Stimulated activated CD8-positive, alpha-beta memory T cell treated with anti-CD3 and anti-CD28 coated beads, Interleukin-15, amount 100 ng/mL, for 4 hours (primary cell): ENCODE data around the gene UBE3A.

Experiments
- DNase-seq, 2 donors: peaks; one replicate each; pipeline ENCODE4 v3.0.0-alpha.2; 2020; ENCODE audit warnings: low read depth in 2 of 2

UBE3A gene

DNA sequence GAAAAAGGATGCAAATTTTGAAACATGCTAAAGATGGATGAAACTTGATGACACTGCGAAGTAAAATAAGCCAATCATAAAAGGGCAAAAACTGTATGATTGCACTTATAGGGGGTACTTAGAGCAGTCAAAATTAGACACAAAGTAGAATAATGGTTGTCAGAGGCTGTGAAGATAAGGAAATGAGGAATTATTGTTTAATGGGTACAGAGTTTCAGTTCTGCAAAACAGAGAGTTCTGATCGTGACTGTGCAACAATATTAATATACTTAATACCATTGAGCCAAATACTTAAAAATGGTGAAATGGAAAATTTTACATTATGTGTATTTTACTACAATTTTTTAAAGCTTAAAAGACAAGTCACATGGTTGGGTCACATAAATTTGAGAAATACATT lies 35.1 kb downstream of the UBE3A start:
- DNase-seq: no peak

DNA sequence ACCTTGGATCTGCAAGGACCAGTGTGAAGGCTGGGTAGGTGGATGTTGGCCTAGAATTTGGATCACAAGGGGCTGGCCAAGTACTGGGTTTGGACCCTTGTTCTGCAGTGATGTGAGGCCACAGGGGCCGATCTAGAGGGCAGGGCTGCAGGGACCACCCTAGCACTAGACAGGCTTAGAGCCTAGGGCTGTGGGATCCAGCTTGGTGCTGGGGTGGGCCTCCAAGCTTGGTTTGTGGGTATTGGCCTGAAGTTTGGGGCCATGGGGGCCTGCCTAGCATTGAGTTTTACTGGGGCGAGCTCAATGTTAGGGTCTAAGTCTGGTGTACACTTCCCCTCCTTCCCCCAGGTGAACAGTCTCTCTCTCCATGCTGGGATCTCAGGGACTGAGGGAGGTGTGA lies 36.5 kb downstream of the UBE3A start:
- no peak for DNase-seq

DNA sequence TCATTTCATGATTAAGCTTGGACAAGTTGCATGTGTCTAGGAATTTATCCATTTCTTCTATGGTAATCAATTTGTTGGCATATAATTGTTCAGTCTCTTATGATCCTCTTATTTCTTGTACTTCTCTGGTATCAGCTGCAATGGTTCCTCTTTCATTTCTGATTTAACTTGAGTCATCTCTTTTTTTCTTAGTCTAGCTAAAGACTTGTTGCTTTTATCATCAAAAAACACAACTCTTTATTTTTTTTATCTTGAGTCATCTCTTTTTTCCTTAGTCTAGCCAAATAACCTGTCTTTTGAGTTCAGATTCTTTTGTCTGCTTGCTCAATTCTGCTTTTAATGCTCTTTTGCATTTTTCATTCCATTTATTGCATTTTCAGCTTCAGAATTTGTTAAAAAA lies 37.3 kb downstream of the UBE3A start:
- no peak for DNase-seq

DNA sequence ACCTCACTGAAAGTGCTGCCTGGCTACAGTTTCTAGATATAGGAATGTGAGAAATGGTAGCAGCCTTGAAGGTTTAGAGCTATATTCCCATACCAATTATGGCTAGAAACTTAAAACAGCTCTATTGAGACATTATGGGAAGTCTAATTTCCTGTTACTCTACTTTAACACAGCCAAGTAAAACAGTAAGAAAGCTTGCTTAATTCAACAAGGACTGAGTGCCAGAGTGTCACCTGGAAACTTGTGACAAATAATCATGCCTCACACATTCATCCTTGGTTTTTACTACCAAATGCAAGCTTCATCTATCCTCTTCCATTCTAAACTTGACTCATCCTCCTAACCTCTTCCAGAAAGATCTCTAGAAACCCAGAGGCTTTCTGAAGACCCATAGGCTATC lies 41.7 kb downstream of the UBE3A start:
- no peak for DNase-seq

DNA sequence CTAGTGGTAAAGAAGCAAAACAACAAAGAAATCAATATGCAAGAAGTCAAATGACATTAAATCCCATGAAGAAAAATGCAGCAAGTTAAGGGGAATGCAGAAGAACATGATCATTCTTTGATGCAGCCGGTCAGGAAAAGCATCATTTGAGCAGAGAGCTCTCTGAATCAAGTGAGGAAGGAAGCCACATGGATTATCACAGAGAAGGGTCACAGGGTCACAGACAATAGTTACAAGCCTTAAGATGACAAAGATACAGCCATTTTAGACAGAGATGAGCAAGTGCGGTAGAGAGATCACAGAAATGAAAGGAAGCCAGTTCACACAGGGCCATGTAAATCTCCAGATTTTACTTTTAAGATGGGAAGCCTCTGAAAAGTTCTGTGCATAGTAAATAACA lies 43.9 kb downstream of the UBE3A start:
- DNase-seq: no peak

DNA sequence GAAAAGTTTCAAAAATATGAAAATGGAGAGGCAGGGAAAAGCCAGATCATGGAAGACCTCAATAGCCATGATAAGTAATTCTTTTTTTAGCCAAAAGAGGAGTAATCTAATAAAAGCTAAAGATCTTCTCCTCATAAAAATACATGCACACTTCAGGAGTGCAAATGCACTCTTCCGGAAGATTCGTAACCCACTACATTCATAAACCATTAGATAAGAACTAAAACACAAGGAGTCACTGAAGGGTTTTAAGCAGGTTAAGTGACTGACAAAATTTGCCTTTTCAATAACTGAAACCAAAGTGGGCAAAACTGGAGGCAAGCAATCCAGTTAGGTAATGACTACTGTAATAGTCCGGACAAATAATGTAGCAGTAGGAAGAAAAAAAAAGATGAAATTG lies 46.0 kb downstream of the UBE3A start:
- no peak for DNase-seq

DNA sequence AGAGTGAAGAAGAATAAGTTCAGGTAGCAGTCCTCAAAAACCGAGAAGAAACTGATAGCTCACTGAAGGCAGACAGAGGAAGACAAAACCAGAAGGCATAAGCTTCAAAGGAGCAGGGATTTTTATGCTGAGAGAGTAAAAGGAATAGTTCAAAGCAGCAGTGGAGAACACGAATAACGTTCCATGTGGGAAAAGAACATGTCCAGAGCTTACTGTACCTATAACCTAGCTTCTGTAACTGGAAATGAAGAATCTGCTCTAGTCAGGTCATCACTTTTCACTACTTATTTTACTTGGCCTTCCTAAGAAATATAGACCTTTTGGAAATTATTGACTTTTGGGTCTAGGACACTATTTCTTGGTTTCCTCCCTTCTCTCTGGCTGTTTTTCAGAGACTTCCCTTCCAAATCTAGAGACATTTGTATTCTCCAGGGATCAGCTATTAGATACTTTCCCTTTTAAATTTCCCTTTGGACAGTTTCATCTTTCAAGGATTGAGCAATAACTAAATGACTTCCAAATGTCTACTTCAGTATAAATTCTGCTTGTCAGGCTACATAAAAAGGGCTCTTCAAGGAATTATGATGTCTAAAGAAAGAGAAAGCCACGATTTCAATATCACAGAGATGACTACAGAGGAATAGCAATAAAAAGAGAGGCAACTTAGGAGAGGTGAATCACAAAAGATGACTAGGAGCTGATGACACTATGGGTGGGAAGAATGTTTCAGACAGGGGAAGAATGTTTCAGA lies 46.7 kb downstream of the UBE3A start:
- DNase-seq: no peak

DNA sequence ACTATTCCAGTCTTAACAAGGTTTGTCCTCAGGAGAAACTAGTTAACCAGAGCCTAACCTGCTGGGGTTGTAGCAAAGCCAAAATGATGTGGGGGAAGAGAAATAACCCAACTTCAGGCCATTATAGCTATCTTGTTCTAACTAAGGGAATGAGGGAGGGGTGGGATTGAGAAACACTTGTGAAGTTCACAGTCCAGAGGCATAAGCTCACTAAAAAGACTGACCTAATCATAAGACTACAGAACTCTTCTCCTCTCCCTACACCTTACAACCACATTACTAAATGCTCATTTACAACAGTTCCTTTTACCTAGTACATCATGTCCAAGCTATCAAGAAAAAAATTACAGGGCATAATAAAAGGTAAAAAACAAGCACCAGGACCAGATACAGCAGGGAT lies 52.8 kb downstream of the UBE3A start:
- DNase-seq: no peak

DNA sequence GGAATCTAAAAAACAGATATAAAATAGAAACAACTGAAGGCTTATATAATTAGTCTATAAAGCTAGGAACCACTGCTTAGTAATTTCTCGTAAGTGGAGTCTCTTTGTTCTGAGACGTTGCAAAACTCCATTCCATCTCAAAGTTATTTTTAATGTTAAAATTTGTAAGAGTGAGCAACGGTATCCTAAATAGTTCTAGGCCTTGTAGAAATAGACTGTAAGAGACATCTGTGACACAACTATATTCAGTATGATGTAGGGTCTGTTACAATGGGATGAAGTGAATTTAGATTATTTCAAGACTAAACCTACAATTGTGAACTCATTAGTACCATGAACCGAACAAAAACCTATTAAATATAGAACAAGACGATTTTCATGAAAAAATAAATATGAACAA lies 57.2 kb downstream of the UBE3A start:
- no peak for DNase-seq

DNA sequence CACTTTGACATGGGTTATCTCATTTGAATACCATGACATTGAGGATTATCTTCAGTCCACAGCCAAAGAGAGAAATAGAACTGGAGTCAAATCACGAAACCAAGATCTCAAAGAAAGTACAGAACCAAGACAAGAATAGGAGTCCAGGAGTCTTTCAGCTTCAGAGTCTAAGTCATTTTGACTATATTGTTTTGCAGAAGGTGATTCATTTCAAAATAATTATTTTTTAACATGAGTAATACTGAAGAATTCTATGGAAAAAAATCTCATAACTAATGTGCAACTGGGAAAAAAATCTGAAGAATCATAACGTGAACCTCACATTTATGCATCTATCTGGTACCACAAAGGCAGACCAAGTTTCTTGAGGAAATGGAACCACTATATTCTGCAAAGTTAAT lies 60.3 kb downstream of the UBE3A start:
- DNase-seq: no peak

DNA sequence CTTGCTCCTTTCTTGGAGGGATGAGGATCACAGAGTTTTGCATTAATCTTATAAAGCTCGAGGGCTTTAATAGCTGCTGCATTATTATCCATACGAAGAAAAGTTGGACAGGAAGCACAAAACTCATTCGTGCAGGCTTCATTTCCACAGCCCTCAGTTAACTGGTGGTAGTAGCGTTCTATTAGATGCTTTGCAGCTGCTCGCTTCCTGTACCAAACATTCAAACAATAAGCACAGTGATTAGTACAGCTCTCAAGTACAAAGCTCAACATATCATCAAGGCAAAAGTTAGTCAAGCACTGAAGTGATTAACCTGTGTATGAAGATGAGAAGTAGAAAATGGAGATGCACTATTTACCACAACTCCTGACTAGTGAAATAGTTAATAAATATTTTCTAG lies 63.3 kb downstream of the UBE3A start:
- no peak for DNase-seq

DNA sequence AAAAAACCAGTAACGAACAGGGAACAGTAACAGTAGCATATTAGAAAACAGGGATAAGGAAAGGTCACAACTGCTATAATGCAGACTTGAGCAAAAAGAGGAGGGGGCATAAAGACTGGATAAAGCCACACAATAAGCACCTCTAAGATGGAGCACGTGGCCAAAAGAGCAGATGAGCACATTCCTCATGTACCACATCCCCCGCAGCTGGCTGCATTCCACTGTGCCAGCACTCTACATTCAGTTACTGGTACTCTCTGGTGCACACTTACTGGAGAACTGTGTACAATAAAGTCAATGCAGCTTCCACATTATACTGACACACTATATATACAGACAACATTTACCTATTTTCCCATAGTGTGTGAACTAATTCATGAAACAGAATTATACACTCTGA lies 64.7 kb downstream of the UBE3A start:
- DNase-seq: no peak

DNA sequence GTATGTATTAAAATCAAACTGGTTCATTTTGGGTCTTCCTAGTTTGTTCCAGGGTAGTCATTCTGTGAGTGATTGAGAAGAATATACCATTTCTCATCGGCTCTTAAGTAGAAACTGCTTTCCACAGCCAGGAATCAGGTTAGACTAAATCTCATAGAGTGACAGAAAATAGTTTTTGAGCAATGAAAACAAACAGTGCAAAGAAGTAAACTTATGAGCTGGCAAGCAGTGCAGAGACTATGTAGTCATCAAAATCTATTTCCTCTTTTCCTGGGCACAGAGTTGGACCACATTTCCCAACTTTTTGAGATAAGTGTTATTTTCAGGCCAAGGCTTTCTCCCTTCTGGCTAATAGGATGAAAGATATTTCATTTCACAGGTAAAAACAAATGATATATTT lies 66.5 kb downstream of the UBE3A start:
- DNase-seq: no peak

DNA sequence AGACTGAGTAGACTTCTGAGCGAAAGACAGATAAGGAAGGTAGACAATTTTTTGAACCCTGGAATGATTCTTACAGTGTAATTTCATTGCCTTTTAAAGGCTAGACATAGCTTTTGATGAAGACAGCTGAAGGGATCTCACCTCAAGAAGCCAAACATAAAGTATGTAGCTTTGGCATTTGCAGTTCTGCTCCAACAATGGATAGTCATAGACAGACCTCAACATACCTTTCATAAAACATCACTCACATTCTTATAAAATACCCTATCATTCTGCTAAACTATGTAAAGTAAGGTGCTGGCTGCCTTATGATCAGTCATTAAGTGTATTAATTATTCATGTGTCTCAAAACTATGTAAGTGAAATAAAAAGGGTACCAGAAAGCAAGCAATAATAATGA lies 70.0 kb downstream of the UBE3A start:
- no peak for DNase-seq

DNA sequence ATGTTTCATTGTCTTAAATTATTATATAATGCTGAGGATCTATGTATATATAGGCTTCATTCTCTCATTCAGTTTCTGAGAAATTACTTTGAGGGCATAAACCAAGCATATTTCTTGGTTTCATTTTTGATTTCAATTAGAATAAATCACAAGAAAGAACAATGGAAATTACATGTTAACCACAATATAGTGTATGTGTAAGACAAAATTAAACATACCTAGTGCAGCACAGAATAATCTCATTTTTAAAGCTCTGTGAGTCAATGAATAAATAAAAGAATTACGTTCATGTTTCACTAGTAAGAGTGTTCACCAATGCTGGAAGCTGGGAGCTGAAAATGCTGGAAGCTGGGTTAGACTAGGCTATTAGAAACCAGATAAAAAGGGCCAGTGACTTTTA lies 72.8 kb downstream of the UBE3A start:
- DNase-seq: no peak

DNA sequence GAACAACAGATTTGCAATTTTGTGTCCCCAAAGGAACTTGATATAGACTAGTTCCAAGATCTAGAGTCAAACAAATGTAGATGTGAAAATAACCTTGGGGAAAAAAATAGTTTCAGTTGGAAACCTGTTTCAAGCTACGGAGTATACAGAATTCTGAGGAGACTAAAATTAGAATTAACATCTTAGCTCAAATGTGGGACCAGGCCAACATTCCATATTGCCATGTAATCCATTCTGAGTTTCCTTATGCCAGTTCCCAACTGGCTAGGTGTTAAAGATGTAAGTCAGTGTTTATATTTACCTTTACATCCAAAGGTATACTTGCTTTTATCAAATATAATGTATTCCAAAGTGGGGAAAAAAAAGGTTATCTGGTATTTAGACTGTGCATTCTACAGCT lies 76.3 kb downstream of the UBE3A start:
- DNase-seq: no peak

DNA sequence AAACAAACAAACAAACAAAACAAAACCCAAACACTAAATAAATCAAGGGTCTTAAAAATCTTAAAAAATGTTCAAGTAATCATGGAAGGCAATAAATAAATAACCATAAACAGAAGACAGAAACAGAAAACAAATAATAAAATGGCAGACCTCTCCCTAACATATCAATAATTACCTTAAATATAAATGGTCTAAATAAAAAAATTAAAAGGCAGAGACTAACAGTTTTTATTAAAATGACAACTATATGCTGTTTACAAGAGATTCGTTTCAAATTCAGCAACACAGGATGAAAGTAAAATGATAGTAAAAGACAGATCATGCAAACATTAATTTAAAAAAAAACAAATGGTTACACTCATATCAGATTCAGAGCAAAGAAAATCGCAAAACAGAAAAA lies 91.1 kb downstream of the UBE3A start:
- no peak for DNase-seq

DNA sequence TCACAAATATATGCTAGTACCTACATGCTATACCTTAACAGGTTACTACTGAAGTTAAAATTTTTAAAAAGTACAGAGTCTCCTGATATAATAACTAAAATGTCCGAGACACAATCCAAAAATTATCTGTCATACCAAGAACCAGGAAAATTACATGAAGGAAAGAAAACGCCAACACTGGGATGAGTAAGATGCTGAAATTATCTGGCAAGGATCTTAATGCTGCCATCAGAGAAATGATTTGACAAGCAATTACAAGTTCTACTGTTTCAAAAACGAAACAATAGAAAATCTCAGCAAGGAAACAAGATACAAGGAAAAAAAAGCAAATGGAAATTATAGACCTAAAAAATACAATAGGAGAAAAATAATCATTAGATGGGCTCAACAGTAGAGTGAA lies 92.5 kb downstream of the UBE3A start:
- DNase-seq: no peak

DNA sequence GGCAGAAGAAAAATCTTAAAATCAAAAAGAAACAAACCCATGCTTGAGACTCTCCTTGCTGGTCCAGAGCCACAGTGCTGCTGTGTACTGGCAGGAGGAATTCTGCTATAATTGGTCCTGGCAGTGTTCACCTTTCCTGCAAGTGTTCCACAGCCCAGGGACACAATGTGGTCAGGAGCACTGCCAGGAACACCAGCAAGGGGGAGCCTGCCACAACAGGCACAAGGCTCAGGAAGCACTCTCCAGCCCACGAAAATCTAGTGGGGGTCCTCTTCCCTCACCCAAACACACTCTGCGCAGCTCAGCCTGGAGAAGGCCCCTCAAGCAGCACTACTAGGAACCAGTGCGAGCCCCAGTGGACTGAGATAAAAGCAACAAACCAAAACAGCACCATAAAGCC lies 92.9 kb downstream of the UBE3A start:
- no peak for DNase-seq

DNA sequence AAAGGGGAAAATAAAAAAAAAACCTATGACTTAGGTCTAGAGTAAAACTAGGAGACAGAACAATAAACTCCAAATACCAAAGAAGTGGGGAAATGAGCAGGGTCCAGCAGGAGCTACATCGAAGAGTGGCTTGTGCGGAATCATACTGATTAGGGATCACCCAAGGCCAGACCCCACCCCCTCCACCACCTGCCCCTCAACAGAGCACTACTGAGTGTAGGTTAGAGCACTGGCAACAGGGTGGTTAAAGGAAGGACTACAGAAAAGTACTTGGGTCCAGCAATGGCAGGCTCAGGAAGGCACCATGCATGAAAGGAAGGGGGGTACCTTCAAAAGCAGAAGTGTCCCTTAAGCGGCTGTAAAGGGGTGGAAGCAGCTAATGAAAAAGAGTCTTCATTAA lies 96.2 kb downstream of the UBE3A start:
- DNase-seq: no peak

DNA sequence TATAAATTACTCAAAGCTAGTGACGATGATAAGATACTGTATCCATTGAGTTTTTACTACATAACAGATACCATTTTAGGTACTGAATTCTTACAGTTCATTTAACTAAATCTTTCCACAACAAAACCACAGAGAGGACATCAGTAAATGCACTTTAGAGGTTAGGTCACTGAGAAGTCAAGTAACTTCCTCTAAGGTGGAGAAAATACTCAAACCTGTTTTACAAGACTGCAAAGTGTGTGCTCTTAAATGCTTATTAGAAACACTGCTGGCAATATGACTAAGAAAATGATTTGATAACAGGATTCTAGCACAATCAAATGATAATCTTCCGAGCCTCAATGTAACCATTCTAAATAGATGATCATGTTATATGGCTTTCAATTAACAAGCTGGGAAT lies 99.4 kb downstream of the UBE3A start:
- no peak for DNase-seq

DNA sequence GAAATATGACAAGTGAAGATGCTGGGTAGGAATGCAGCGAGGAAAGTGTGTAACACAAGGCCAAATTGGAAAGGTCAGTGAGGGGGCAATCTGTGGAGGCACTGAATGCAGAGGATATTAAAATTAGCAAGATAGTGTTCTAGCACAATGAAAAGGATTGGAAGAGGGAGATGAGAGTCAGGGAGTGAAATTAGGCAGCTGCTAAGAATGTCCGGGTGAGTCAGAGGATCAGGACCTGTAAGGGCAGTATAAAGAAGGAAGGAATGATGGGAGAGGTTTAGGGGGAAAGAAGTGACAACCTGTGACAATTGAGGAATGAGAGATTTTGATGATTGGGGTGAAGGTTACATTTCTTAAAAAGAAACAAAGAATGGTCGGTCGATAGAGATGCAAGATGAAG lies 103.5 kb downstream of the UBE3A start:
- DNase-seq: no peak

DNA sequence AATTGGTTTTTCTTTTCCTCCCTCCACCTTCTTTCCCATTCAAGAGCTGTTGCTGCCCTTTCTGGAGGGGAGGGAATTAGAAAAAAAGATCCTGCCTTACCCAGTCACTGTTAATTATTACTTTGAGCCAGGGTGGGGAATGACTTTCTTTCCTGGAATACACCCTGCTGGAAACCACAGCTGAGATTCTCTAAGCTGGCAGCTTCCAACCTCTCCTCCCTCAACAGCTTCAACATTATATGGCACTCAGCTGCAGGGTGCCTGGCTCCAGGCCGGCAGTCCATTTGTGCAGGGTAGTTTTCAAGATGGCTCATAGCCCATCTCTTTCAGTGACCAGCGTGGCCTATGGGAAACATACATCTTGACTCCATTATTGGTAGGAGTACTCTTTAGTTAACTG lies 105.8 kb downstream of the UBE3A start:
- DNase-seq: no peak

DNA sequence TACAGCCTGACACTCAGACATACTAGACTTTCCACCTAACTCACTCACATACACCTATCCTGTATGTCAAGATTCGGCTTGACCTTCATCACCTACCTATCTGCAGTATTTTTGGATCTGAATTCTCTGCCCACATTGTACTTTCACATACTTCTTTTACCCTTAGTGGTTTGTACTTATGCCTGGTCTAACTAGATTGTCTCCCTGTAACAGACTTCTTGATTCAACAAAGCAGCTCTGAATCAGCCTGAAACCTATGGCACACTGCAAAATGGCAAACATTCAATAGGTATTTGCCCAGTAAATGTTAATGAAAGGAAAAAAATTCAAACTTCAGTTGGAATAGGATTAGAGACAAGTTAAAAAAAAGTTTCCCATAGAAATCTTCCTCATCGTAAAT lies 106.5 kb downstream of the UBE3A start:
- no peak for DNase-seq

DNA sequence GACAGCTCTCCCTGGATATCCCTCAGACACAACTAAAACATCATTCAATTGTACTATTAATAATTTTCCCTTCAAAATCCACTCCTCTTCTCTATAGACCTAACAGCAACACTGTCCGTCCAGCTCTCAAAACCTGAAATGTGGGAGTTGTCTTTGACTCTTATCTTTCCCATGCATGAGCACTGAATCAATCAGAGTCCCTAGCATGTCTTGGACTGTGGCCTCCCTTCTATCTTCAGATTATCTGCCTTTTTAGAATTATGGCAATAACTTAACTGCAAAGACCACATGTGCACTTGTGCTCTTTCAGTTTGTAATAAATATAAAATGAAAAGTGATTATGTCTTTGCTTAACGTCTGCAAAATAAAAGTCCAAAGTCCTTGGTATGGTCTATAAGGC lies 107.0 kb downstream of the UBE3A start:
- DNase-seq: no peak
